ENCODE results near the gene TFAP2E. TPM values are rescaled to one million over a fixed set of nuclear protein-coding genes. Genes with fewer than 3 reads are reported as not detected.

The TFAP2E gene
- total RNA-seq, 1 donor from 2014 or later = 1.0 TPM

DNA sequence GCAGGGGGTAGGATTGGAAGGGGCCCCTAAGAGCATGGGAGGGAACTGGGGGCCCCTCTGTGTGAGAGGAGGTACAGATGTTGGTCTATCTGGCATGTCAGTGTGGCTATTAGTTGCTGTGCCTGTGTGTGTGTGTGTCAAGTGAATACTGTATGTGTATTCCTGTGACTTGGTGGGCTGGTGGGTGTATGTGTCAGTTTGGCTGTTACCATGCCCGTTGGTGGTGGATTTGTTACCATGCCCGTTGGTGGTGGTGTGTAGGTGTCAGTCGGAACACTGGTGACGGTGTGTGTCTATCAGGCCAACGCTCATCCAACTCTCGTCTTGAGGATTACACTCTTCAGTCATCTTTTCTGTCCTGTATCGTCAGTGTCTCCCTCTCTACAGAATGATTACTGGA is 22.6 kb downstream of the TFAP2E start:
- no peak overlapping the region for H3K4me3 ChIP-seq (ENCODE audit: low read depth, low read length)
- no peak for DNase-seq (ENCODE audit: low read depth)
- TF ChIP-seq, protein P1, sequence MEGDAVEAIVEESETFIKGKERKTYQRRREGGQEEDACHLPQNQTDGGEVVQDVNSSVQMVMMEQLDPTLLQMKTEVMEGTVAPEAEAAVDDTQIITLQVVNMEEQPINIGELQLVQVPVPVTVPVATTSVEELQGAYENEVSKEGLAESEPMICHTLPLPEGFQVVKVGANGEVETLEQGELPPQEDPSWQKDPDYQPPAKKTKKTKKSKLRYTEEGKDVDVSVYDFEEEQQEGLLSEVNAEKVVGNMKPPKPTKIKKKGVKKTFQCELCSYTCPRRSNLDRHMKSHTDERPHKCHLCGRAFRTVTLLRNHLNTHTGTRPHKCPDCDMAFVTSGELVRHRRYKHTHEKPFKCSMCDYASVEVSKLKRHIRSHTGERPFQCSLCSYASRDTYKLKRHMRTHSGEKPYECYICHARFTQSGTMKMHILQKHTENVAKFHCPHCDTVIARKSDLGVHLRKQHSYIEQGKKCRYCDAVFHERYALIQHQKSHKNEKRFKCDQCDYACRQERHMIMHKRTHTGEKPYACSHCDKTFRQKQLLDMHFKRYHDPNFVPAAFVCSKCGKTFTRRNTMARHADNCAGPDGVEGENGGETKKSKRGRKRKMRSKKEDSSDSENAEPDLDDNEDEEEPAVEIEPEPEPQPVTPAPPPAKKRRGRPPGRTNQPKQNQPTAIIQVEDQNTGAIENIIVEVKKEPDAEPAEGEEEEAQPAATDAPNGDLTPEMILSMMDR (conservative IDR thresholded peaks at IDR 0.05; ENCODE audit: low read depth, low read length) = no peak

- no peak overlapping the region for H3K4me3 ChIP-seq (ENCODE audit: low read depth, low read length)
- no peak for DNase-seq (ENCODE audit: low read depth)
Measured at GRCh38 chr1:35597870-35598269, 24.8 kb downstream of the TFAP2E start.

GRCh38 chr1:35598895-35599294 is 25.8 kb downstream of the TFAP2E start:
- no peak overlapping the region for H3K4me3 ChIP-seq (ENCODE audit: low read depth, low read length)
- DNase-seq (ENCODE audit: low read depth) = no peak
- TF ChIP-seq, protein P1 (conservative IDR thresholded peaks at IDR 0.05; ENCODE audit: low read depth, low read length) = no peak

More at GRCh38 chr1:35597870-35598269, 24.8 kb downstream of the TFAP2E start:
- TF ChIP-seq, protein P1 (conservative IDR thresholded peaks at IDR 0.05; ENCODE audit: low read depth, low read length) = no peak

DNA sequence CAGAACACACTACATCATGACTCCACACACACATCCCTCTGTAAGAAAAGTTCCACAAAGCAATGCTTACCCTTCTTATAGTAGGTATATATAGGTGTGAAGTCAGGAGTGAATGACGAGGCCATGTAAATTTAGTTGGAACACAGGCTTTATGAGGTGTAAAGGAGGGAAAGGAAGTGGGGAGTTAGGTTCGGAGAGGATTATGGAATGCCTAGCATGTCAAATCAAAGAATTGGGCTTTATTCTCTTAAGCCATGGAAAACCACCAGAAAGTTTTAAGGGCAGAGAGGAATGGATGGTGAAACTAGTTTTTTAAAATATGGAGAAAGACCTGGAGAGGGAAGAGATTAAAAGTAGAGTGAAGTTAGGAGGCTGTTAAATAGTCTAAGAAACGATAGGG is 26.3 kb downstream of the TFAP2E start:
- DNase-seq (ENCODE audit: low read depth) = no peak
- TF ChIP-seq, protein P1 (conservative IDR thresholded peaks at IDR 0.05; ENCODE audit: low read depth, low read length) = no peak

GRCh38 chr1:35600593-35600992 is 27.5 kb downstream of the TFAP2E start:
- TF ChIP-seq, protein P1 (conservative IDR thresholded peaks at IDR 0.05; ENCODE audit: low read depth, low read length) = no peak
- no peak overlapping the region for H3K4me3 ChIP-seq (ENCODE audit: low read depth, low read length)
- no peak for DNase-seq (ENCODE audit: low read depth)

More for the DNA sequence above, 26.3 kb downstream of the TFAP2E start:
- H3K4me3 ChIP-seq (ENCODE audit: low read depth, low read length) = no peak overlapping the region

GRCh38 chr1:35603468-35603867 is 30.4 kb downstream of the TFAP2E start:
- no peak for DNase-seq (ENCODE audit: low read depth)
- no peak overlapping the region for H3K4me3 ChIP-seq (ENCODE audit: low read depth, low read length)
- TF ChIP-seq, protein P1 (conservative IDR thresholded peaks at IDR 0.05; ENCODE audit: low read depth, low read length) = no peak

GRCh38 chr1:35603941-35604340 is 30.8 kb downstream of the TFAP2E start:
- no peak overlapping the region for H3K4me3 ChIP-seq (ENCODE audit: low read depth, low read length)
- TF ChIP-seq, protein P1 (conservative IDR thresholded peaks at IDR 0.05; ENCODE audit: low read depth, low read length) = no peak
- DNase-seq (ENCODE audit: low read depth) = no peak

Data from epithelial cell of proximal tubule (primary cell).